ENCODE results near the gene PTPRG. TPM values are rescaled to one million over a fixed set of nuclear protein-coding genes. Genes with fewer than 3 reads are reported as not detected.

Gene PTPRG
- total RNA-seq, 1 donor from 2014 or later, result 39.6 TPM

- Histone ChIP-seq H3K27me3 (ENCODE audit: insufficient read depth, low read length) (no peaks in the 10 kb centered on the region), H3K79me2 (ENCODE audit: insufficient read depth, low read length) (no peaks in the 10 kb centered on the region), H3K4me3 (ENCODE audit: insufficient read depth, low read depth, low read length) (no peak overlapping the region), H3K9ac (ENCODE audit: low read length) (no peak overlapping the region), H3K36me3 (ENCODE audit: insufficient read depth, low read length) (no peaks in the 10 kb centered on the region), H2AFZ (ENCODE audit: low read depth, low read length) (no peak overlapping the region), H3K4me2 (ENCODE audit: low read length) (no peak overlapping the region), H3K9me3 (ENCODE audit: insufficient read depth, low read depth, low read length) (no peaks in the 10 kb centered on the region), H3K27ac (ENCODE audit: low read depth, low read length) (no peak overlapping the region), H3K4me1 (ENCODE audit: insufficient read depth, low read length) (no peaks in the 10 kb centered on the region), H4K20me1 (ENCODE audit: insufficient read depth, low read length) (no peaks in the 10 kb centered on the region)
- Mint-ChIP-seq H3K4me3 (ENCODE audit: unreplicated experiment) (no peak overlapping the region), H3K36me3 (ENCODE audit: low read depth, unreplicated experiment) (no peaks in the 10 kb centered on the region), H3K27ac (ENCODE audit: unreplicated experiment) (no peak overlapping the region), H3K4me1 (ENCODE audit: low read depth, unreplicated experiment) (no peaks in the 10 kb centered on the region), H3K9me3 (ENCODE audit: unreplicated experiment) (no peaks in the 10 kb centered on the region), H3K27me3 (ENCODE audit: low read depth, unreplicated experiment) (no peaks in the 10 kb centered on the region)
- TF ChIP-seq, protein P1, sequence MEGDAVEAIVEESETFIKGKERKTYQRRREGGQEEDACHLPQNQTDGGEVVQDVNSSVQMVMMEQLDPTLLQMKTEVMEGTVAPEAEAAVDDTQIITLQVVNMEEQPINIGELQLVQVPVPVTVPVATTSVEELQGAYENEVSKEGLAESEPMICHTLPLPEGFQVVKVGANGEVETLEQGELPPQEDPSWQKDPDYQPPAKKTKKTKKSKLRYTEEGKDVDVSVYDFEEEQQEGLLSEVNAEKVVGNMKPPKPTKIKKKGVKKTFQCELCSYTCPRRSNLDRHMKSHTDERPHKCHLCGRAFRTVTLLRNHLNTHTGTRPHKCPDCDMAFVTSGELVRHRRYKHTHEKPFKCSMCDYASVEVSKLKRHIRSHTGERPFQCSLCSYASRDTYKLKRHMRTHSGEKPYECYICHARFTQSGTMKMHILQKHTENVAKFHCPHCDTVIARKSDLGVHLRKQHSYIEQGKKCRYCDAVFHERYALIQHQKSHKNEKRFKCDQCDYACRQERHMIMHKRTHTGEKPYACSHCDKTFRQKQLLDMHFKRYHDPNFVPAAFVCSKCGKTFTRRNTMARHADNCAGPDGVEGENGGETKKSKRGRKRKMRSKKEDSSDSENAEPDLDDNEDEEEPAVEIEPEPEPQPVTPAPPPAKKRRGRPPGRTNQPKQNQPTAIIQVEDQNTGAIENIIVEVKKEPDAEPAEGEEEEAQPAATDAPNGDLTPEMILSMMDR (IDR thresholded peaks at IDR 0.05; ENCODE audit: insufficient read depth, low read depth, low read length), result no peak
- TF ChIP-seq EZH2 (IDR thresholded peaks at IDR 0.05; ENCODE audit: insufficient read depth, low read length), result no peak
- no peak for DNase-seq (ENCODE audit: low read depth)
- no peak for FAIRE-seq
These were observed 768.6 kb downstream of the PTPRG start for GRCh38 chr3:62329971-62330370.

DNA sequence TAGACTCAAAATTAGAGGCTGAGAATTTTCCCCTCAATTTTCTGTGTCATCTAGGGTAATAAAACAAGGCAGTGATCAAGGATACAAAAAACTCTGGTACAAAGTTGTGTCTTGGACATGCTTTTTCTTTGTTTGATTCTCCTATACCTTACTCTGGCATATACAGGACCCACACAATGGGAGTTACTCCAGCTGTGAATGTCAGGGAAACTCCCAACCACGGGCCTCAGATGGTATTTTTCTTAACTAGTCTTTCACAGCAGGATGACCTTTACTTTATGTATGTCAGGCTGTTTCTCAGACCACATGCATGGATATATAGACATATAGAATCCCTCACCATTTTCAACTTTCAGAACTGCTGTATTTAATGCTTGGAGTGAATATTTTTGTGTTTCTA, 770.6 kb downstream of the PTPRG start:
- TF ChIP-seq, protein P1 (IDR thresholded peaks at IDR 0.05; ENCODE audit: insufficient read depth, low read depth, low read length), result no peak
- no peak for TF ChIP-seq EZH2 (IDR thresholded peaks at IDR 0.05; ENCODE audit: insufficient read depth, low read length)
- Mint-ChIP-seq H3K4me3 (ENCODE audit: unreplicated experiment) (no peak overlapping the region), H3K9me3 (ENCODE audit: unreplicated experiment) (no peaks in the 10 kb centered on the region)

GRCh38 chr3:62332835-62333244, 771.5 kb downstream of the PTPRG start:
- H3K27ac Mint-ChIP-seq (ENCODE audit: unreplicated experiment), result no peak overlapping the region
- FAIRE-seq, result no peak

More for the DNA sequence above, 770.6 kb downstream of the PTPRG start:
- H3K9ac ChIP-seq (ENCODE audit: low read length), result no peak overlapping the region
- no peaks in the 10 kb centered on the region for H3K79me2 ChIP-seq (ENCODE audit: insufficient read depth, low read length)
- no peak overlapping the region for H3K4me2 ChIP-seq (ENCODE audit: low read length)
- no peaks in the 10 kb centered on the region for H3K9me3 ChIP-seq (ENCODE audit: insufficient read depth, low read depth, low read length)
- H3K27me3 Mint-ChIP-seq (ENCODE audit: low read depth, unreplicated experiment), result no peaks in the 10 kb centered on the region
- H3K4me1 ChIP-seq (ENCODE audit: insufficient read depth, low read length), result no peaks in the 10 kb centered on the region
- H3K4me1 Mint-ChIP-seq (ENCODE audit: low read depth, unreplicated experiment), result no peaks in the 10 kb centered on the region
- no peak overlapping the region for H3K27ac Mint-ChIP-seq (ENCODE audit: unreplicated experiment)
- H3K27me3 ChIP-seq (ENCODE audit: insufficient read depth, low read length), result no peaks in the 10 kb centered on the region
- H3K36me3 Mint-ChIP-seq (ENCODE audit: low read depth, unreplicated experiment), result no peaks in the 10 kb centered on the region
- FAIRE-seq, result no peak
- H3K4me3 ChIP-seq (ENCODE audit: insufficient read depth, low read depth, low read length), result no peak overlapping the region
- no peaks in the 10 kb centered on the region for H3K36me3 ChIP-seq (ENCODE audit: insufficient read depth, low read length)
- no peaks in the 10 kb centered on the region for H4K20me1 ChIP-seq (ENCODE audit: insufficient read depth, low read length)
- H3K27ac ChIP-seq (ENCODE audit: low read depth, low read length), result no peak overlapping the region
- H2AFZ ChIP-seq (ENCODE audit: low read depth, low read length), result no peak overlapping the region
- no peak for DNase-seq (ENCODE audit: low read depth)

More at GRCh38 chr3:62332835-62333244, 771.5 kb downstream of the PTPRG start:
- Histone ChIP-seq H3K9ac (ENCODE audit: low read length) (no peak overlapping the region), H3K79me2 (ENCODE audit: insufficient read depth, low read length) (no peaks in the 10 kb centered on the region), H3K36me3 (ENCODE audit: insufficient read depth, low read length) (no peaks in the 10 kb centered on the region), H3K27me3 (ENCODE audit: insufficient read depth, low read length) (no peaks in the 10 kb centered on the region), H4K20me1 (ENCODE audit: insufficient read depth, low read length) (no peaks in the 10 kb centered on the region), H3K9me3 (ENCODE audit: insufficient read depth, low read depth, low read length) (no peaks in the 10 kb centered on the region), H3K4me2 (ENCODE audit: low read length) (no peak overlapping the region), H2AFZ (ENCODE audit: low read depth, low read length) (no peak overlapping the region), H3K4me3 (ENCODE audit: insufficient read depth, low read depth, low read length) (no peak overlapping the region), H3K4me1 (ENCODE audit: insufficient read depth, low read length) (no peaks in the 10 kb centered on the region), H3K27ac (ENCODE audit: low read depth, low read length) (no peak overlapping the region)
- TF ChIP-seq EZH2 (IDR thresholded peaks at IDR 0.05; ENCODE audit: insufficient read depth, low read length), result no peak
- TF ChIP-seq, protein P1 (IDR thresholded peaks at IDR 0.05; ENCODE audit: insufficient read depth, low read depth, low read length), result peak; percentile 54
- no peak for DNase-seq (ENCODE audit: low read depth)
- Mint-ChIP-seq H3K9me3 (ENCODE audit: unreplicated experiment) (no peaks in the 10 kb centered on the region), H3K4me1 (ENCODE audit: low read depth, unreplicated experiment) (no peaks in the 10 kb centered on the region), H3K36me3 (ENCODE audit: low read depth, unreplicated experiment) (no peaks in the 10 kb centered on the region), H3K27me3 (ENCODE audit: low read depth, unreplicated experiment) (no peaks in the 10 kb centered on the region), H3K4me3 (ENCODE audit: unreplicated experiment) (no peak overlapping the region)
